GM23338 (cell line): ENCODE measurements around the gene USP48. TPM values are rescaled to one million over a fixed set of nuclear protein-coding genes. Genes with fewer than 3 reads are reported as not detected.

Source experiments
- ATAC-seq: fragments of 200-7000 bp; cut with Tn5 transposase; 3 replicates; pipeline ENCODE4 v1.9.1; 2020
- DNase-seq: peaks from one replicate; pipeline ENCODE4 v3.0.0-alpha.2; 2015; ENCODE audit warnings: low spot score
- H2AFZ ChIP-seq: fragments of 200-600 bp; sonication (generic); 2 replicates; pipeline ENCODE4 v1.8.0; 2016; ENCODE audit warnings: antibody characterized with exemption, mild to moderate bottlenecking, moderate library complexity
- H3F3A ChIP-seq: fragments of 200-600 bp; sonication (generic); replicated peaks from 2 replicates; pipeline ENCODE4 v1.8.0; 2017; ENCODE audit warnings: antibody characterized with exemption, mixed run types, low read depth
- H3K27ac ChIP-seq: fragments of 200-600 bp; sonication (generic); 2 replicates; pipeline ENCODE4 v1.6.1; 2016; ENCODE audit warnings: low read depth
- H3K27me3 ChIP-seq: fragments of 200-600 bp; sonication (generic); 2 replicates; pipeline ENCODE4 v1.8.0; 2016; ENCODE audit warnings: mild to moderate bottlenecking, mixed run types, moderate library complexity; ENCODE audit not compliant: insufficient read depth
- H3K36me3 ChIP-seq: fragments of 200-600 bp; sonication (generic); 2 replicates; pipeline ENCODE4 v1.8.0; 2016; ENCODE audit warnings: mild to moderate bottlenecking; ENCODE audit not compliant: insufficient read depth
- H3K4me1 ChIP-seq: fragments of 200-600 bp; sonication (generic); 2 replicates; pipeline ENCODE4 v1.8.0; 2016; ENCODE audit warnings: mild to moderate bottlenecking, moderate library complexity; ENCODE audit not compliant: insufficient read depth
- H3K4me2 ChIP-seq: fragments of 200-600 bp; sonication (generic); 2 replicates; pipeline ENCODE4 v1.7.1; 2017; ENCODE audit warnings: mixed run types
- H3K4me3 ChIP-seq: fragments of 200-600 bp; sonication (generic); 2 replicates; pipeline ENCODE4 v1.6.1; 2016; ENCODE audit warnings: mixed run types
- H3K79me2 ChIP-seq: fragments of 200-600 bp; sonication (generic); replicated peaks from 2 replicates; pipeline ENCODE4 v1.8.0; 2017; ENCODE audit warnings: mild to moderate bottlenecking; ENCODE audit not compliant: insufficient read depth
- H3K9me2 ChIP-seq: fragments of 200-600 bp; sonication (generic); 2 replicates; pipeline ENCODE4 v1.8.0; 2017; ENCODE audit not compliant: insufficient read depth
- H4K20me1 ChIP-seq: fragments of 200-600 bp; sonication (generic); replicated peaks from 2 replicates; pipeline ENCODE4 v1.8.0; 2017; ENCODE audit warnings: mild to moderate bottlenecking; ENCODE audit not compliant: insufficient read depth
- H3K27ac Mint-ChIP-seq: 2 replicates; pipeline ENCODE4 v1.8.0; 2020; ENCODE audit warnings: inconsistent platforms, mild to moderate bottlenecking, moderate library complexity, mixed read lengths
- H3K27me3 Mint-ChIP-seq: 3 replicates; pipeline ENCODE4 v1.8.0; 2022; ENCODE audit warnings: low read depth, mild to moderate bottlenecking, moderate library complexity, mixed read lengths, inconsistent platforms; ENCODE audit not compliant: insufficient read depth, poor library complexity
- H3K36me3 Mint-ChIP-seq: 3 replicates; pipeline ENCODE4 v1.8.0; 2021; ENCODE audit warnings: low read depth, mild to moderate bottlenecking, inconsistent platforms, moderate library complexity, mixed read lengths
- H3K4me1 Mint-ChIP-seq: 3 replicates; pipeline ENCODE4 v1.8.0; 2020; ENCODE audit warnings: mild to moderate bottlenecking, inconsistent platforms, mixed read lengths
- H3K4me3 Mint-ChIP-seq: 3 replicates; pipeline ENCODE4 v1.8.0; 2021; ENCODE audit warnings: moderate library complexity, mild to moderate bottlenecking, inconsistent platforms, mixed read lengths
- H3K9me3 Mint-ChIP-seq: 3 replicates; pipeline ENCODE4 v1.8.0; 2020; ENCODE audit warnings: moderate library complexity, mild to moderate bottlenecking, inconsistent platforms, mixed read lengths
- EZH2 ChIP-seq: fragments of 200-600 bp; sonication (generic); IDR thresholded peaks from one replicate; pipeline ENCODE4 v1.8.0; 2017; ENCODE audit warnings: antibody characterized with exemption, mild to moderate bottlenecking, low read depth; ENCODE audit not compliant: unreplicated experiment
- EZH2phosphoT487 ChIP-seq: fragments of 200-600 bp; sonication (generic); IDR thresholded peaks from one replicate; pipeline ENCODE4 v1.8.1; 2018; ENCODE audit warnings: antibody characterized with exemption; ENCODE audit not compliant: unreplicated experiment
- JUNB ChIP-seq: IDR thresholded peaks from one replicate; pipeline ENCODE4 v1.6.1; 2016; ENCODE audit warnings: antibody characterized with exemption; ENCODE audit not compliant: unreplicated experiment
- NANOG ChIP-seq: IDR thresholded peaks from 2 replicates; pipeline ENCODE4 v1.6.1; 2016; ENCODE audit warnings: antibody characterized with exemption, borderline replicate concordance
- REST ChIP-seq: IDR thresholded peaks from one replicate; pipeline ENCODE4 v1.6.1; 2018; ENCODE audit warnings: antibody characterized with exemption; ENCODE audit not compliant: unreplicated experiment
- ZNF114 ChIP-seq: fragments of 250-450 bp; sonication (Bioruptor Pico); IDR thresholded peaks from 2 replicates; pipeline ENCODE4 v1.5.0; 2020; ENCODE audit warnings: mild to moderate bottlenecking, moderate library complexity
- polyA plus RNA-seq: library from polyadenylated mRNA; unstranded; fragments of >200 nt; fragmentation: Nextera tagmentation; extraction: Ambion mirVana; gene quantifications from 2 replicates; pipeline ENCODE4 v1.2.1, GENCODE V29; 2016
- total RNA-seq: library from RNA; depleted of rRNA; stranded (reverse); fragments of >200 nt; shearing (Covaris generic); gene quantifications from 2 replicates; pipeline ENCODE4 v1.2.3, GENCODE V29; 2014
- TF ChIP-seq, protein P1 (sequence below): IDR thresholded peaks from 2 replicates; pipeline ENCODE4 v1.6.1; 2016; ENCODE audit warnings: antibody characterized with exemption
- TF ChIP-seq, protein P2 (sequence below), 2 experiments: fragments of 200-600 bp in 1 of 2; sonication (generic) in 1 of 2; conservative IDR thresholded peaks; 2 replicates each; pipeline versions ENCODE4 v1.5.1 to v1.6.1; 2016 to 2017; ENCODE audit warnings: antibody characterized with exemption in 2 of 2, low read depth in 2 of 2, mild to moderate bottlenecking in 2 of 2, moderate library complexity in 1 of 2

Gene USP48
- total and polyA plus RNA-seq, 2 experiments from 2014 or later, result 85.9 to 151 TPM

DNA sequence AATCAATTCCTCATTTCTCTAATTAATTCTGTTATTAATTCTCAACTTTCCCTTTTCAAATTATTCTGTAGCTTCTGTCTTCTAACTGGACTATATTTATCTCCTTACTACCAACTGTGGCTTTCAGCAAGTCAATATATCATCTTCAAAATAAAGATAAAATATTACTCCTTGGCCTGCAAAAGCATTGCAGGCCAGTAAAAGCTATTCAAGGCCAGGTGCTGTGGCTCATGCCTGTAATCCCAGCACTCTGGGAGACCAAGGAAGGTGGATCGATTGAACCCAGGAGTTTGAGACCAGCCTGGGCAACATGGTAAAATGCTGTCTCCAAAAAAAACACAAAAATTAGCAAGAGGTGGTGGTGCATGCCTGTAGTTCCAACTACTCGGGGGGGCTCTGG is 27.9 kb downstream of the USP48 start:
- Histone ChIP-seq H3K4me2 (no peak overlapping the region), H3K27me3 (no peaks in the 10 kb centered on the region), H2AFZ (no peak overlapping the region), H3K4me3 (no peak overlapping the region), H3K36me3 (peaks cover 33% of the 10 kb centered on the region; the same call in 1 of the 2 replicates), H3F3A (no peaks in the 10 kb centered on the region), H4K20me1 (peaks cover 32% of the 10 kb centered on the region), H3K27ac (no peak overlapping the region), H3K9me2 (no peaks in the 10 kb centered on the region), H3K79me2 (peaks cover 44% of the 10 kb centered on the region), H3K4me1 (no peaks in the 10 kb centered on the region)
- ATAC-seq (no peak), DNase-seq (no peak)
- Mint-ChIP-seq H3K4me1 (no peaks in the 10 kb centered on the region), H3K4me3 (no peak overlapping the region), H3K9me3 (no peaks in the 10 kb centered on the region), H3K27ac (no peak overlapping the region), H3K36me3 (peaks cover 56% of the 10 kb centered on the region), H3K27me3 (no peaks in the 10 kb centered on the region)
- TF ChIP-seq REST, result no peak
- TF ChIP-seq NANOG, result no peak
- TF ChIP-seq EZH2, result no peak
- TF ChIP-seq, protein P1, sequence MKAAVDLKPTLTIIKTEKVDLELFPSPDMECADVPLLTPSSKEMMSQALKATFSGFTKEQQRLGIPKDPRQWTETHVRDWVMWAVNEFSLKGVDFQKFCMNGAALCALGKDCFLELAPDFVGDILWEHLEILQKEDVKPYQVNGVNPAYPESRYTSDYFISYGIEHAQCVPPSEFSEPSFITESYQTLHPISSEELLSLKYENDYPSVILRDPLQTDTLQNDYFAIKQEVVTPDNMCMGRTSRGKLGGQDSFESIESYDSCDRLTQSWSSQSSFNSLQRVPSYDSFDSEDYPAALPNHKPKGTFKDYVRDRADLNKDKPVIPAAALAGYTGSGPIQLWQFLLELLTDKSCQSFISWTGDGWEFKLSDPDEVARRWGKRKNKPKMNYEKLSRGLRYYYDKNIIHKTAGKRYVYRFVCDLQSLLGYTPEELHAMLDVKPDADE, result no peak
- no peak for TF ChIP-seq EZH2phosphoT487
- no peak for TF ChIP-seq ZNF114 (CRISPR knock-in tag)
- TF ChIP-seq, protein P2, sequence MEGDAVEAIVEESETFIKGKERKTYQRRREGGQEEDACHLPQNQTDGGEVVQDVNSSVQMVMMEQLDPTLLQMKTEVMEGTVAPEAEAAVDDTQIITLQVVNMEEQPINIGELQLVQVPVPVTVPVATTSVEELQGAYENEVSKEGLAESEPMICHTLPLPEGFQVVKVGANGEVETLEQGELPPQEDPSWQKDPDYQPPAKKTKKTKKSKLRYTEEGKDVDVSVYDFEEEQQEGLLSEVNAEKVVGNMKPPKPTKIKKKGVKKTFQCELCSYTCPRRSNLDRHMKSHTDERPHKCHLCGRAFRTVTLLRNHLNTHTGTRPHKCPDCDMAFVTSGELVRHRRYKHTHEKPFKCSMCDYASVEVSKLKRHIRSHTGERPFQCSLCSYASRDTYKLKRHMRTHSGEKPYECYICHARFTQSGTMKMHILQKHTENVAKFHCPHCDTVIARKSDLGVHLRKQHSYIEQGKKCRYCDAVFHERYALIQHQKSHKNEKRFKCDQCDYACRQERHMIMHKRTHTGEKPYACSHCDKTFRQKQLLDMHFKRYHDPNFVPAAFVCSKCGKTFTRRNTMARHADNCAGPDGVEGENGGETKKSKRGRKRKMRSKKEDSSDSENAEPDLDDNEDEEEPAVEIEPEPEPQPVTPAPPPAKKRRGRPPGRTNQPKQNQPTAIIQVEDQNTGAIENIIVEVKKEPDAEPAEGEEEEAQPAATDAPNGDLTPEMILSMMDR (conservative IDR thresholded peaks at IDR 0.05; ENCODE audit: low read depth in 2 of 2), result no peak

- Mint-ChIP-seq H3K4me3 (no peak overlapping the region), H3K27me3 (no peaks in the 10 kb centered on the region), H3K4me1 (no peaks in the 10 kb centered on the region), H3K36me3 (peaks cover 59% of the 10 kb centered on the region), H3K9me3 (no peaks in the 10 kb centered on the region), H3K27ac (no peak overlapping the region)
- no peak overlapping the region for H3K4me3 ChIP-seq
- ATAC-seq, result no peak
- H3K27ac ChIP-seq, result no peak overlapping the region
- H3K27me3 ChIP-seq, result no peaks in the 10 kb centered on the region
- H3K36me3 ChIP-seq, result peaks cover 33% of the 10 kb centered on the region; the same call in 1 of the 2 replicates
- H3F3A ChIP-seq, result no peaks in the 10 kb centered on the region
- no peak overlapping the region for H2AFZ ChIP-seq
- no peaks in the 10 kb centered on the region for H3K9me2 ChIP-seq
- H3K4me2 ChIP-seq, result no peak overlapping the region
- H4K20me1 ChIP-seq, result peaks cover 27% of the 10 kb centered on the region
- peaks cover 39% of the 10 kb centered on the region for H3K79me2 ChIP-seq
- DNase-seq, result no peak
- H3K4me1 ChIP-seq, result no peaks in the 10 kb centered on the region
- TF ChIP-seq, protein P1, result no peak
- TF ChIP-seq JUNB (no peak), EZH2phosphoT487 (no peak), EZH2 (no peak), NANOG (no peak)
- TF ChIP-seq, protein P2 (conservative IDR thresholded peaks at IDR 0.05; ENCODE audit: low read depth in 2 of 2), result no peak
Observed at GRCh38 chr1:21754583-21754982, 28.4 kb downstream of the USP48 start.
